GM19468 (cell line): ENCODE results near the gene KIAA1549.
A peak's percentile ranks its signal among the peaks of the same experiment; 100 is the strongest.

Source experiments
- ATAC-seq: cut with Tn5 transposase; IDR thresholded peaks from one replicate; pipeline ENCODE4 v1.9.1; 2021; ENCODE audit warnings: mild to moderate bottlenecking, moderate library complexity, moderate number of reproducible peaks; ENCODE audit not compliant: unreplicated experiment; ENCODE audit errors: extremely low read depth

Gene KIAA1549

GRCh38 chr7:138887872-138888656 is 93.1 kb downstream of the KIAA1549 start:
- ATAC-seq, result no peak

DNA sequence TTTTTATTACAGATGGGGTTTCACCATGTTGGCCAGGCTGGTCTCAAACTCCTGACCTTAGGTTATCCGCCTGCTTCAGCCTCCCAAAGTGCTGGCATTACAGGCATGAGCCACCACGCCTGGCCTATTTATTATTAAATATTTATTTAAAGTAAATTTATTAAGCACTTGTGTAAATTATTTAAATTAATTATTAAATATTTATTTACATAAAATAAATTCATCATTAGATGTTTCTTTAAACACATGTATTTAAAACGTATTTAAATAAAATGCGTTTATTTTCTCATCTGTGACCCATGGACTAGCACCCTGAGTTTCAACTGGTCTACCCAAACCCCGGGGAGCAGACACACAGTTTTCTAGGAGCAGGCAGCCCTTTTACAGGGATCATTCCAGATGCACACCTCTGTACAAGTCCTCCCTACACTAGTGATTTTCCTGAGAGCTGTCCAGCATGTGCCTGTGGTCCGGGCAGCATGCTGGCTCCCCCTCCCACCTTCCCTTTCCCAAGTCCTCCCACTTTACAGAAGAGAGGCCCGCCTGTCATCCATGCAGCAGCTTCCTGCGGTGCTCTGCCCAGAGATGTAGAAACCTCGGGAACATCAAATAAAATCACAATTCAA is 94.0 kb downstream of the KIAA1549 start:
- no peak for ATAC-seq

DNA sequence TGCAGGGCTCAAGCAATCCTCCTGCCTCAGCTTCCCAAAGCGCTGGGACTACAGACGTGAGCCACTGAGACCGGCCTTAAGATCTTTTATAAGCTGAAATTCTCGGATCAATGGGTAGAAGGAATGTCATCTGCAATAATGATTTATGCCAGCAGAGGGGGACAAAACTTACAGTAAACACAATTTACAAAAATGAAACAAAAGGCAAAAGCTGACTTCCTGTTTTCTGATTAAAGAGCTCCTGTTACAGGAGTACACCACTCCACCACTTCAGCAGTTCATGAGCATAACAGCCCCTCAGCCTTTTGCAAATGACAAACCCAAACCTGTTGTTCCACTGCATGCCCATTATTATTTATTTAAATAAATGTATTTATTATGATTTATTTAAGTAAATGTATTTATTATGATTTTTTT is 94.7 kb downstream of the KIAA1549 start:
- peak; percentile 62 for ATAC-seq

DNA sequence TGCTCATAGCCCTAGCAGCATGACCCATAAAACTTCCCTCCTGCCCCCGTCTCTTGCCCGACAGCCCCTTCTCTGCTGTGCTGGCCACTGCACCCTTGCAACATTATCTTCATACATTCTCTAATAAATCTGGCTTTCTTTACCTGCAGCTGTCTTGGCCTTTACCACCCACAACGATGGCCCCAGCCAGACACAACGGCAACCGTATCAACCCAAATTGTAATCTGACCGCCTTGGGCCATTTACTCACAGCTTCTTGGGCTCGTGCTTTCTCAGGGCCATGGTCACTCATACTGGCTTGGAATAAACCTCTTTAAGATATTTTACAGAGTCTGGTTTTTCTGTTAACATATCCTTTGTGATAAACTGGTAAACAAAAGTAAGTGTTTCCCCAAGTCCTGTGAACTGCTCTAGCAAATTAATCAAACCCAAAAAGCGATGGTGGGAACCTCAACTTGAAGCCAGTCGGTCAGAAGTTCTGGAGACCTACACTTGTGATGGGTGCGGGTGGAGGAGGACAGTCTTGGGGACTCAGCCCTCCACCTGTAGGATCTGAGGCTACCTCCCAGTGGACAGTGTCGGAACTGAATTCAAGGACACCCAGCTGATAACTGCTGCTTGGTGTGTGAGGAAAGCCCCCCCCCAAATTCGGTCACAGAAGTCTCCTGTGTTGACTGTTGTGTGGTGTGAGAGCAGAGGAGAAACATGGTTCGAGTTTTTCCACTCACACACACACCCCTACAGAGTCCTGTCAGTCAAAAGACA is 95.6 kb downstream of the KIAA1549 start:
- ATAC-seq, result no peak

- ATAC-seq, result no peak
Measured at GRCh38 chr7:138882249-138882648, 98.9 kb downstream of the KIAA1549 start.

DNA sequence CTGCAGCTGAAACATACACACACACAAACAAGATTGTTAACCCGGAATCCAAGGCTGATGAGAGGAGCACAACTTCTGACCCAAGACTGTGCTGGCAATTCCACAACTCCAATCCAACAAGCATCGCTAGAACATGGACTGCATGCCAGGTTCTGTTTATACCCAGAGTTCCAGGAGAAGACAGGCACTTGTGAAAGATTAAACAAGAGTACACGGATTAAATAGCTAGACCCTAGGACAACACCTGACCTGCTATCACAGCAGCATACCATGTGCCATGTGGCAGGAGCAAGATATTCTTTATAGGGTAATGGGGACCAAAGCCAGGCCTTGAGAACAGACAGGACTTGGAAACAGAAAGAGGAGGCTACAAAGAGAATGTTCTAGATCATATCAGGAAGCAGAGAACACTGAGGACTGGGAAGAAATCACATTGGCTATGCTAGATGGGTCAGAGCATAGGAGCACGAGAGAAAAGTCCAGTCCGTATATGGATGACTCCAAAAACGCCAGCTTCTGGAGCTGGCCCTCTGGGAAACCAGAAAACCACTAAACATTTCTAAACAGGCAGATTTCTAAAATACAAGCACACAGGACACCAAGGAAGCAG is 99.5 kb downstream of the KIAA1549 start:
- no peak for ATAC-seq

- ATAC-seq, result no peak
Measured at GRCh38 chr7:138880881-138881578, 100.2 kb downstream of the KIAA1549 start.

- ATAC-seq, result no peak
Measured at GRCh38 chr7:138879356-138879755, 101.8 kb downstream of the KIAA1549 start.

DNA sequence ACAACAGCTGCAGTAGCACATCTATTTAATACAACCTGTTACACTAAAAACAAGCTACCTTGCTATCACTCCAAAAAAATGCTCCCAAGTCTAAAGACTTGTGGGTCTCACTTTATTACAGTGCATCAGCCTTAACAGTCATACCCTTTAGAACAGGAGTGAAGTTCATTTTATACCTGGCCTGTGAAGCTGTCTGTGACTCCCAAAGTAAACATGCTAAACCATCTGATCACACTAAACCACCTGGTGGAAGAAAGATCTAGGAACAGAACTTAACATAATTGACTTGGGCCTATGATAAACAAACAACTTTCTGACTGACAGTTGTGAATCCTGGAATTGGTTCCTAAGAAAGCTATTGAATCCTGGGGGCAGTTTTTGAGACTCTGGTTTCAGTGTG is 102.3 kb downstream of the KIAA1549 start:
- no peak for ATAC-seq

- no peak for ATAC-seq
Measured at GRCh38 chr7:138878051-138878450, 103.1 kb downstream of the KIAA1549 start.

DNA sequence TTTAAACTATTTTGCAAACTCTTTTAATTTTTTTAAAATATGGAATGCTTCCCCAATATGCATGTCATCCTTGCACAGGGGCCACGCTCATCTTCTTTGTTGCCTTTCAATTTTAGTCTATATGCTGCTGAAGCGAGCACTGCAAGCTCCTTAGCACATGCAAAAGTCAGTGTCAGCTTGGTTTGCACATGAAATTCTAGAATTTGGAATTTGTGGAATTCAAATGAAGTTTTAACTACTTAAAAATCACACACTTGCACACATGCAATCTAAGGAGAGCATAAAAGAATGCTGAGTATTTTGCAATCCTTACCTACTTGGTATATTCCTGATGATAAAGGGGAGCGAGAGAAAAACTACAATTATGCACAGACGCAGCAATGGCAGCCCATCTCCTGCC is 104.9 kb downstream of the KIAA1549 start:
- ATAC-seq, result no peak

- ATAC-seq, result no peak
Measured at GRCh38 chr7:138875794-138876193, 105.4 kb downstream of the KIAA1549 start.

DNA sequence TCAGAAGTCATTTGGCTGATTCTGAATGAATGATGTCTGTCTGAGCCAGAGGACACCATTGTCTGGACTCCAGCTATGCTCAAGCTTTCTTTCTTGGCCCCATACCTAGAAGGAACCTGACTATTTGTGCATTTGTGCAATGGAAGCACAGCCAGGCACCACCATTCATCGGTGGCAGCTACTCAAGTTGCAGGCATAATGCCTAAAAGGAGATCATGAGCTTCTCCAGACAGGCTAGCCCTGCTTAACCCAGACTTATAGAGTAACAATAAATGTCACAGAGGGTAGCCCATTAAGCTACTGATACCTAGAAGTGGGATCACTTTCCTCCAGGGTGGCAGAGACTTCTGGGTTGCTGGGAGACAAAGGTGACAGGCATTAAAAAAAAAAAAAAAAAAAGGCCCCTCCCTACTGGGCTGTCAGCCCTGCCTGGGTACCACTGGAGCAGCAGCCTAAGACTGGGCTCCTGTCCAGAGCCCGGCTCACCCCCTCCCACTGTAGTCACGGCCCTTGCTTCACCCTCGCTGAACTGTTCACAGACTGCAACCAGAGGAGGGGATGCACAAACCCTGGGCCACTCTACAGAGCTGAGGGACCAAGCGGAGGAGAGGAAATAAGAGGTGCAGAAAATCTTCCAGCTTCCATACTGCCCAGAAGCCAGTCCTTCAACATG is 107.8 kb downstream of the KIAA1549 start:
- ATAC-seq, result no peak

DNA sequence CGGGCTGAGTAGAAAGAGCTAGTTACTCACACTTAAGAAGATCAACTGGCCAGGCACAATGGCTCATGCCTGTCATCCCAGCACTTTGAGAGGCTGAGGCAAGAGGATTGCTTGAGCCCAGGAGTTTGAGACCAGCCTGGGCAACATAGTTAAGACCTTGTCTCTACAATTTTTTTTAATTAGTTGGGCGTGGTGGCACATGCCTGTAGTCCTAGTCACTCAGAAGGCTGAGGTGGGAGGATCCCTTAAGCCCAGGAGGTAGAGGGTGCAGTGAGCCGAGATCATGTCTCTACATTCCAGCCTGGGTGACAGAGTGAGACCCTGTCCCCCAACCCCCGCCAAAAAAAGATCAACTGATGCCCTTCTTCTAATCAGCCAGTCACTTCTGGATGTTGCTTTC is 108.6 kb downstream of the KIAA1549 start:
- ATAC-seq, result no peak

GRCh38 chr7:138871814-138872090 is 109.4 kb downstream of the KIAA1549 start:
- ATAC-seq, result no peak

DNA sequence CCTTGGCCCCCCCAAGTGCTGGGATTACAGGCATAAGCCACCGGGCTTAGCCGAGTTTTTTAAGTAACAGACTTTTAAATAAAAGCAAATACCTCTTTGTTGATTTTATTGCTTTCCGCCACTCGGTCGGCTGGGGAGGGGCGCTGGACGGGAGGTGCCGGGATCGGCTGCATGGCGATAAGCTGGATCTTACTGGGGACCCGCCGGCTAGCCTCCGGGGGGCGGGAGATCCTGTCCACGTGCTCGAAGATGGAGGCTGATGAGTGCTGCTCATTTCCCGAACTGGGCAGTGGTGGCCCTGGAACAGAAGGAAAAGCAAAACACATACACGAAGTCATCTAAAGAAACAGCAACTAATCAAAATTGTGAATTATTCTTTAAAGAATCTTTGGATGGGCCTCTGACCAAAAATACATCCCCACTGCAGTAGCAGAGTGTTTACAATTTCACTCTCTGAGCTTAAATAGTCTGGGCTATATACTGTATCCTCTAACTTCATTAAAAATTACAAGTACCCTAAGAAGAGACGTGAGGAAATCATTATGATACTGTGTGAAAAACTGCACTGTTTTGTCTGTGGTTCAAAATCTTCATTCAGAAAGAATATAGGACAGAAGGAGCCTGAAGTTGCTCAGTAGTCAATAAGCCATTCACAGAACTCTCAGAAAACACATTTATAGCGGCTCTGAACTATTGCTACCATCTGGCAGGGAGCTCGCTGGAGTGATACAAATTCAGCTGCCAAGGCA is 110.0 kb downstream of the KIAA1549 start:
- ATAC-seq, result no peak

DNA sequence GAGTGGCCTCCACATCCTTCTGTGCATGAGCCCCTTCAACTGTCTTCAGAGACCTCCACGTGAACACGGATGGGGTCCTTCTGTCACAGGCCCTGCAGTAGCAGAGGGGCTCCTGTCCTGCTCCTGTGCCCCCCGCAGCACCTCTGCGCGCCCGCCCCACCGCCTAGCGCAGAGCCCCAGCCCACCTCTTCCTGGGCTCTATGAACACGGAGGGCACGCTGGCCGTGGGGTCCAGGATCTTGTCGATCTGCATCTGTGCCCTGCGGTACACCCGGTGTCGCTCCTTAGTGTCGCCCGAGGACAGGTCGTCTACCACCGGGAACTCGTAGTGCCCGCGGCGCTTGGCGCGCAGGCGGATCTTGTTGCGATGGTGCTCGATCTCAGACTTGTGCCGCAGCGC is 111.8 kb downstream of the KIAA1549 start:
- ATAC-seq, result no peak

DNA sequence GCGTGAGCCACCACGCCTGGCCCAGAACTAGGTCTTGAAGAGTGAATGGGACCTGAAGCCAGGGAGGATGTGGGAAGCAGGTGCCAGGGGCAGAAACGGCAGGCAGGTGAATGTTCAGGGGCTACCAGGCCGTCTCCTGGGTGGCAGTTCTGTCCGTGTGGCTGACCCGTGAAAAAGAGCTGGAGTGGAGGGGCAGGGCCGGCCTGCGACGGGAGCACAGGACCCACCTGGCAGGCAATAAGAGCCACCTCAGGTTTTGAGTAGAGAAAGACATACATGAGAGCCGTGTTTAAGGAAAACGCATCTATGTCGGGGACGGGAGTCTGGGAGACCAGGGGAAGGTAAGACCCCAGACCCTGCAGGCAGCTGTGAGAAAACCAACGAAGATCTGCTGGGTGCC is 112.5 kb downstream of the KIAA1549 start:
- no peak for ATAC-seq

DNA sequence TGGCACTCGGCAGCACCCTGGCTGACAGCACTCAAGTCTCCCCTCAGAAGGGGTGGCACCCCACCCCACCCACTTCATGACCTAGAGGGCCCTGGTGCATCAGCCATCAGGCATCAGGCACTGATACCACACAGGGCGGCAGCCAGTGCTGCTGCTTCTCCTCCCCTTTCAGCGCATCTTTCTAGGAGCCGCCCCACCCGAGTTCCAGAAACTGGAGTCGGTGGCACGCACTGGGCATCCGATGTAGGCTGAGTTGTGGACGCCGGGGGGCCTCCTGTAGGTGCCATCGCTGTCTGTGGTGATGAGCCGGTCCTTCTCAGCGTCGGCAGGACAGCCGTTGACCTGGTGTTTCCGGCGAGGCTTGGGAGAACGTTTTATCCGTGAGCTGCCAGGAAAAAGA is 113.4 kb downstream of the KIAA1549 start:
- ATAC-seq, result no peak
